Epithelial cell of proximal tubule (primary cell): ENCODE results near the gene OR1J4. TPM values are rescaled to one million over a fixed set of nuclear protein-coding genes. Genes with fewer than 3 reads are reported as not detected.
"Not testable (repeated sequence)": the region's sequence is repeated elsewhere in the genome, so short reads cannot be mapped to it uniquely, and the experiment has no call there.

ENCODE experiments used
- DNase-seq: peaks from one replicate; pipeline ENCODE4 v3.0.0-alpha.2; 2011; ENCODE audit warnings: low read depth
- H3K4me3 ChIP-seq: 2 replicates; pipeline ENCODE4 v1.5.1; 2011; ENCODE audit warnings: low read depth, mild to moderate bottlenecking, low read length
- total RNA-seq: library from RNA; depleted of rRNA; stranded (reverse); fragments of >200 nt; gene quantifications from 2 replicates; pipeline ENCODE4 v1.2.3, GENCODE V29; 2015
- TF ChIP-seq, protein P1 (sequence below): conservative IDR thresholded peaks from 2 replicates; pipeline ENCODE4 v1.5.1; 2012; ENCODE audit warnings: low read depth, mild to moderate bottlenecking, low read length

Gene OR1J4
- total RNA-seq, 1 donor from 2014 or later, result not detected

GRCh38 chr9:122506964-122507363, 12.0 kb upstream of the OR1J4 start:
- TF ChIP-seq, protein P1, sequence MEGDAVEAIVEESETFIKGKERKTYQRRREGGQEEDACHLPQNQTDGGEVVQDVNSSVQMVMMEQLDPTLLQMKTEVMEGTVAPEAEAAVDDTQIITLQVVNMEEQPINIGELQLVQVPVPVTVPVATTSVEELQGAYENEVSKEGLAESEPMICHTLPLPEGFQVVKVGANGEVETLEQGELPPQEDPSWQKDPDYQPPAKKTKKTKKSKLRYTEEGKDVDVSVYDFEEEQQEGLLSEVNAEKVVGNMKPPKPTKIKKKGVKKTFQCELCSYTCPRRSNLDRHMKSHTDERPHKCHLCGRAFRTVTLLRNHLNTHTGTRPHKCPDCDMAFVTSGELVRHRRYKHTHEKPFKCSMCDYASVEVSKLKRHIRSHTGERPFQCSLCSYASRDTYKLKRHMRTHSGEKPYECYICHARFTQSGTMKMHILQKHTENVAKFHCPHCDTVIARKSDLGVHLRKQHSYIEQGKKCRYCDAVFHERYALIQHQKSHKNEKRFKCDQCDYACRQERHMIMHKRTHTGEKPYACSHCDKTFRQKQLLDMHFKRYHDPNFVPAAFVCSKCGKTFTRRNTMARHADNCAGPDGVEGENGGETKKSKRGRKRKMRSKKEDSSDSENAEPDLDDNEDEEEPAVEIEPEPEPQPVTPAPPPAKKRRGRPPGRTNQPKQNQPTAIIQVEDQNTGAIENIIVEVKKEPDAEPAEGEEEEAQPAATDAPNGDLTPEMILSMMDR, result no peak
- H3K4me3 ChIP-seq, result no peak overlapping the region
- DNase-seq, result no peak

DNA sequence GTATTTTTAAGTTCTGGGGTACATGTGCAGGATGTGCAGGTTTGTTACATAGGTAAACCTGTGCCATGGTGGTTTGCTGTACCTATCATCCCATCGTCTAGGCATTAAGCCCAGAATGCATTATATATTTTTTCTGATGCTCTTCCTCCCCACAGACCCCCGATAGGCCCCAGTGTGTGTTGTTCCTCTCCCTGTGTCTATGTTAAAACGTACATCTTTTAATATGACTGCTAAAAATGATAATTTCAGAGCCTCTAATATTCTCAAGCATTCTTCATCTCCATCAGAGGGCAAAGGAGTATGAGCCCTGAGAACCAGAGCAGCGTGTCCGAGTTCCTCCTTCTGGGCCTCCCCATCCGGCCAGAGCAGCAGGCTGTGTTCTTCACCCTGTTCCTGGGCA, 8.4 kb upstream of the OR1J4 start, which contains the start of gene OR1J2:
TSS of gene OR1J2 (plus strand) at position 301 of the 400 bp plus-strand sequence. CDS start at position 301, 0 bp downstream.
- no peak within 1 kb of the TSS for H3K4me3 ChIP-seq
- TF ChIP-seq, protein P1, result no peak
- no peak for DNase-seq

GRCh38 chr9:122518226-122518625, 715 bp upstream of the OR1J4 start:
- no peak overlapping the region for H3K4me3 ChIP-seq
- TF ChIP-seq, protein P1, result no peak
- DNase-seq, result no peak

GRCh38 chr9:122519376-122519775, 435 bp downstream of the OR1J4 start:
- DNase-seq, result no peak
- TF ChIP-seq, protein P1, result no peak
- no peak overlapping the region for H3K4me3 ChIP-seq

- no peak for DNase-seq
- H3K4me3 ChIP-seq, result no peak overlapping the region
- TF ChIP-seq, protein P1, result no peak
These were observed 7.7 kb downstream of the OR1J4 start for GRCh38 chr9:122526602-122527001.

GRCh38 chr9:122527193-122527592, 8.3 kb downstream of the OR1J4 start, which contains the start of gene OR1N1:
Gene OR1N1 (minus strand): TSS chr9:122527293. CDS start chr9:122527293, 0 bp downstream.
- H3K4me3 ChIP-seq, result no peak within 1 kb of the TSS
- no peak for DNase-seq
- TF ChIP-seq, protein P1, result no peak

GRCh38 chr9:122531157-122531556, 12.2 kb downstream of the OR1J4 start:
- not testable (repeated sequence) for H3K4me3 ChIP-seq

DNA sequence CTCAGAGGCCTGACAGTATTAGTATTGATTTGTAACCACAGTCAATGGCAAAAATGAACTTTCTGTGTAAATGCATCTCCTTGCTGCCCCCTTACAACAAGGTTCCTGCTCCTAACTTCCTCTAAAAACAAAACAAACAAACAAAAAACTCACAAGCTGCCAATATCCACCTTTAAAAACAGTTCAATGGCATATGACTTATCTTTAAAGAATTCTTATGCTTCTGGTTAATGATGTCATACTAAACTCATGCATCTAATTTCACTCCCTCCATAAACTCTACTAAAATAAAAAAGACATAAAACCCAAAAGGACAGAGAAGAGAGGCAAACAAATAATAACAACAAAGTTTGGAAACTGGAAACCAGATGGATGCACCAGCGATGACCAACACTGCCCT, 17.2 kb downstream of the OR1J4 start:
- H3K4me3 ChIP-seq, result no peak overlapping the region
- DNase-seq, result peak; percentile 58
- TF ChIP-seq, protein P1, result no peak

More at GRCh38 chr9:122531157-122531556, 12.2 kb downstream of the OR1J4 start:
- not testable (repeated sequence) for DNase-seq

- peak; percentile 79 for DNase-seq
- H3K4me3 ChIP-seq, result not testable (repeated sequence)
These were observed 18.1 kb downstream of the OR1J4 start for GRCh38 chr9:122537066-122537465.
